K562 (cell line): ENCODE results near the gene HS3ST3A1. TPM values are rescaled to one million over a fixed set of nuclear protein-coding genes. Genes with fewer than 3 reads are reported as not detected.

Experiments
- AFF1 ChIP-seq, 2 experiments: fragments of 450-650 bp; IDR thresholded peaks; 2 replicates each; pipeline ENCODE4 v1.6.1; 2018; ENCODE audit warnings: mild to moderate bottlenecking in 2 of 2, low read depth in 1 of 2; ENCODE audit not compliant: partially characterized antibody in 2 of 2
- ATF1 ChIP-seq, 2 experiments: fragments of 450-650 bp in 1 of 2; IDR thresholded peaks; 2 replicates each; pipeline ENCODE4 v1.6.1; 2016; ENCODE audit warnings: missing compliant biosample characterization in 1 of 2, missing genetic modification characterization in 1 of 2
- BMI1 ChIP-seq: fragments of 150-350 bp; IDR thresholded peaks from 2 replicates; pipeline ENCODE4 v1.6.1; 2014; ENCODE audit warnings: low read length
- HDAC8 ChIP-seq: fragments of 450-650 bp; IDR thresholded peaks from 2 replicates; pipeline ENCODE4 v1.6.1; 2016; ENCODE audit warnings: mild to moderate bottlenecking, missing genetic modification characterization, moderate library complexity, missing compliant biosample characterization
- HNRNPK ChIP-seq: fragments of 200-400 bp; formaldehyde crosslinking; IDR thresholded peaks from one replicate; pipeline ENCODE4 v1.6.1; 2018; ENCODE audit warnings: mild to moderate bottlenecking, low read depth, low read length; ENCODE audit not compliant: poor library complexity, severe bottlenecking
- ID3 ChIP-seq, 2 experiments: fragments of 250-450 bp in 1 of 2; fragments of 450-650 bp in 1 of 2; sonication (Bioruptor Pico) in 1 of 2; IDR thresholded peaks; 2 replicates each; pipeline versions ENCODE4 v1.6.1 to v1.8.0; 2016 to 2021; ENCODE audit warnings: mild to moderate bottlenecking in 2 of 2, moderate library complexity in 2 of 2, missing compliant biosample characterization in 1 of 2, missing genetic modification characterization in 1 of 2
- JUN ChIP-seq, 2 experiments: sonication (generic) in 1 of 2; formaldehyde crosslinking in 1 of 2; IDR thresholded peaks; 2 replicates each; pipeline versions ENCODE4 v1.6.1 to v1.8.0; 2012 to 2022; ENCODE audit warnings: borderline replicate concordance in 2 of 2, mild to moderate bottlenecking in 2 of 2, improper control_type of control experiment in 1 of 2, low read depth in 1 of 2, low read length in 1 of 2, missing genetic modification reagents in 1 of 2
- KAT7 ChIP-seq: sonication (generic); formaldehyde crosslinking; IDR thresholded peaks from 2 replicates; pipeline ENCODE4 v1.8.0; 2022; ENCODE audit warnings: missing genetic modification reagents, mild to moderate bottlenecking, borderline replicate concordance
- MAFK ChIP-seq: IDR thresholded peaks from 2 replicates; pipeline ENCODE4 v1.6.1; 2011; ENCODE audit warnings: low read length, improper control_type of control experiment
- MEIS2 ChIP-seq: fragments of 450-650 bp; IDR thresholded peaks from 2 replicates; pipeline ENCODE4 v1.6.1; 2014; ENCODE audit warnings: mild to moderate bottlenecking; ENCODE audit not compliant: partially characterized antibody
- MNT ChIP-seq, 2 experiments: fragments of 450-650 bp; conservative IDR thresholded peaks; 2 replicates each; pipeline ENCODE4 v1.6.1; 2017; ENCODE audit warnings: mild to moderate bottlenecking in 2 of 2, moderate library complexity in 2 of 2
- NEUROD1 ChIP-seq: fragments of 150-350 bp; IDR thresholded peaks from 2 replicates; pipeline ENCODE4 v1.6.1; 2014; ENCODE audit warnings: borderline replicate concordance, low read length, low read depth; ENCODE audit not compliant: partially characterized antibody
- SUPT5H ChIP-seq: fragments of 450-650 bp; IDR thresholded peaks from 2 replicates; pipeline ENCODE4 v1.6.1; 2016
- TCFL5 ChIP-seq: fragments of 250-450 bp; sonication (Bioruptor Pico); conservative IDR thresholded peaks from 2 replicates; pipeline ENCODE4 v1.6.1; 2021; ENCODE audit warnings: mild to moderate bottlenecking, moderate library complexity, matching md5 sums
- UBTF ChIP-seq, 2 experiments: IDR thresholded peaks; 2 replicates each; pipeline ENCODE4 v1.6.1; 2012; ENCODE audit warnings: improper control_type of control experiment in 2 of 2, low read depth in 2 of 2, low read length in 2 of 2, borderline replicate concordance in 1 of 2
- VEZF1 ChIP-seq: fragments of 200-800 bp; sonication (Bioruptor generic); IDR thresholded peaks from 2 replicates; pipeline ENCODE4 v1.6.1; 2017; ENCODE audit warnings: missing genetic modification characterization, missing compliant biosample characterization
- ZNF830 ChIP-seq: fragments of 250-450 bp; sonication (Bioruptor Pico); IDR thresholded peaks from 2 replicates; pipeline ENCODE4 v1.5.0; 2021; ENCODE audit warnings: mild to moderate bottlenecking
- polyA plus RNA-seq, 8 experiments: library from polyadenylated mRNA; depleted of rRNA in 4 of 8; stranded (reverse) in 5 of 8; unstranded in 3 of 8; fragments of >200 nt; fragmentation: Nextera tagmentation in 2 of 8; fragmentation: Illumina TruSeq in 1 of 8; extraction: Ambion mirVana in 2 of 8; extraction: Trizol in 1 of 8; gene quantifications; 2 replicates each; pipeline versions ENCODE4 v1.2.1 to v1.2.3, GENCODE V29; 2011 to 2014; ENCODE audit warnings: inconsistent platforms in 1 of 8, missing spikeins in 1 of 8
- total RNA-seq, 7 experiments: library from RNA; depleted of rRNA in 6 of 7; stranded (reverse); fragments of >200 nt in 6 of 7; fragmentation: Illumina TruSeq in 2 of 7; extraction: Trizol in 2 of 7; gene quantifications; 2 replicates each; pipeline versions ENCODE4 v1.2.1 to v1.2.3, GENCODE V29; 2011 to 2021; ENCODE audit warnings: low replicate concordance in 1 of 7

The HS3ST3A1 gene
- total and polyA plus RNA-seq, 9 of the 15 experiments (the other 6 are each of a cell fraction or from before 2014, with no cell fraction given), result 0.25 to 14.8 (median 2.3) TPM

GRCh38 chr17:13513039-13513405 is 88.7 kb downstream of the HS3ST3A1 start (continued):
- no peak for TF ChIP-seq HNRNPK
- peak; percentile 29 to 33 for TF ChIP-seq AFF1 (IDR thresholded peaks at IDR 0.05; ENCODE audit: low read depth in 1 of 2, partially characterized antibody in 2 of 2)
- TF ChIP-seq BMI1, result no peak
- no peak for TF ChIP-seq SUPT5H
- TF ChIP-seq ZNF830, result no peak
- no peak for TF ChIP-seq HDAC8 (tag)
- TF ChIP-seq MEIS2, result peak; percentile 48
- peak in 1 of 2 experiments; percentile 57; a peak in 1 of 4 replicates for TF ChIP-seq UBTF (IDR thresholded peaks at IDR 0.05; ENCODE audit: borderline replicate concordance in 1 of 2, low read depth in 2 of 2, low read length in 2 of 2)
- no peak for TF ChIP-seq NEUROD1
- no peak for TF ChIP-seq MAFK
- TF ChIP-seq TCFL5 (CRISPR knock-in tag), result no peak
- TF ChIP-seq MNT (conservative IDR thresholded peaks at IDR 0.05), result no peak; a peak in 1 of 4 replicates
- peak; percentile 37; the same call in 1 of the 2 replicates for TF ChIP-seq VEZF1 (CRISPR knock-in tag)
- TF ChIP-seq ATF1 (CRISPR knock-in tag; IDR thresholded peaks at IDR 0.05), result no peak
- TF ChIP-seq ATF1 (tag; IDR thresholded peaks at IDR 0.05), result no peak
- TF ChIP-seq JUN (IDR thresholded peaks at IDR 0.05; ENCODE audit: borderline replicate concordance, low read depth, low read length), result no peak
- TF ChIP-seq JUN (CRISPR knock-in tag; IDR thresholded peaks at IDR 0.05; ENCODE audit: borderline replicate concordance), result no peak
- no peak for TF ChIP-seq ID3 (CRISPR knock-in tag; IDR thresholded peaks at IDR 0.05)
- no peak for TF ChIP-seq ID3 (tag; IDR thresholded peaks at IDR 0.05)
- no peak for TF ChIP-seq KAT7 (CRISPR knock-in tag)
